Endothelial cell of hepatic sinusoid (primary cell): ENCODE results near the gene TBCD.

ENCODE experiments used
- in situ Hi-C: cut with HindIII; loops from 2 replicates; pipeline ENCODE4 v1.10.0; 2017; ENCODE audit warnings: low sequenced_read_pairs

The TBCD gene

DNA sequence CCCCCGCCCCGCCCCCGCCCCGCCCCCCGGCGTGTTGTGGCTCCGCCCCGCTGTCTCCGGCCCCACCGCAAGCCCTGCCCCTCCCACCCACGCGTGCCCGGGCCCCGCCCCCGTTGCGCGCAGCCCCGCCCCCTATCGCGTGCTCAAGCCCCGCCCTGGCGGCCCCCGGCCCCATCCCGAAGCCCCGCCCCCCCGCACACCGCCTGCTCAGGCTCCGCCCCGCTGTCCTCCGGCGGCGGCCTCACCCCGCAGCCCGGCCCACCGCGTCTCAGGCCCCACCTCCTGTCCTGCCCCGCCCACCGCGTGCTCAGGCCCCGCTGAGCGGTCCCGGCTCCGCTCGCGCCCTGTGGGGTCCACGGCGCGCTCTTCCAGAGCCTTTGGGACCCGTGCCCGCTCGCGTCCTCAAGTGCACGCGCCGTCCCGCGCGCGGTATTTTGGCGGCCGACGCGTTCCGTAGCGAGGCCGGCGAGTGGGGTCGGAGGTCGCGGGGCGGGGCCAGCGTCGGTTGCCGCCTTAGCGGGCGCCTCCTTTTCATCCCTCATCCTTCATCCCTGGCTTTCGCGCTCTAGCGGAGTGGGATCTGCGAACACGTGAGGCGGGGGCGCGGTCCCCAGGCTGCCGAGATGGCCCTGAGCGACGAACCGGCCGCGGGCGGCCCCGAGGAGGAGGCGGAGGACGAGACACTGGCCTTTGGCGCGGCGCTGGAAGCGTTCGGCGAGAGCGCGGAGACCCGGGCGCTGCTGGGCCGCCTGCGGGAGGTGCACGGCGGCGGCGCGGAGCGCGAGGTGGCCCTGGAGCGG, at the start of gene TBCD:
Gene TBCD, plus strand, starts transcription at position 495 of the 800 bp plus-strand sequence. Its CDS starts 129 bp downstream, at position 624.
- in situ Hi-C loops, result no loop called here

- in situ Hi-C loops, result no loop called here
Measured at GRCh38 chr17:82702231-82702927, 49.5 kb upstream of the TBCD start.

GRCh38 chr17:82703036-82703745, 48.7 kb upstream of the TBCD start:
- in situ Hi-C loops, result no loop called here

- in situ Hi-C loops, result no loop called here
Measured at GRCh38 chr17:82703935-82704865, 47.7 kb upstream of the TBCD start.

DNA sequence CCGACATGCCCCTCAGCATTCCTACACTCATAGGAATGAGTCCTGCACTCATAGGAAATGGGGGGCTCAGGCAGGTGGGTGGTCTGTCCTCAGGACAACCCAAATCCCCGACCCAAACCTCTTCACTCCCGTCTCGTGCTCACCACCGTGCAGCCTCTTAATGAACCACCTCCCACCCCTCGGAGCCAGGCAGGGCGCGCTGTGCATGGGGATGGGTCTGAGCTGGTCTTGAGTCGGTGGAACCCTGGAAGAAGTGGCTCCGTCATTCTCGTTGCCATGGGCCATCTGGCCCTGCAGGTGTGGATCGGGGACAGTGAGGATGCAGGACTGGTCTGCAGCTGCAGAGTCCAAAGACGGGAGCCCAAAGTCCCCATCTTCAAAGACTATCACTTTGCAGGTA, 47.0 kb upstream of the TBCD start:
- in situ Hi-C loops, result no loop called here

DNA sequence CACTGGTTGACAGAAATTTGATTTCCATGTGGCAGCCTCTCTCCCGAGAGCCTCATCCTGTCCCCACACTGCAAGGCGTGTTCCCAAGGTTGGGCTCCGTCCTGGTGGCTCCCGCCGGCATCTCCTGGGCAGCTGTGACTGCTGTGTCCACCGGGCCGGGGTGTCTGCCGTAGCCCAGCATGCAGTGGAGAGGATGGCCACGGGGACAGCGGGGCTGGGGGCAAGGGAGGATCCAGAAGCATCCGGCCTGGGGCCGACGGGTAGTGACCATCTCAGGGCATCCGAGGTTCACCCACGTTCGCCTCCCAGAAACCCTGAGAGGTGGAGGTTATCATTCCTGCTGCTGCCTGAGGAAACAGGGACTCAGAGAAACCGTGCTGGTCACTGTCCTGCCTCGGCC, 46.1 kb upstream of the TBCD start:
- in situ Hi-C loops, result no loop called here

GRCh38 chr17:82709024-82709675, 42.7 kb upstream of the TBCD start:
- in situ Hi-C loops, result no loop called here

DNA sequence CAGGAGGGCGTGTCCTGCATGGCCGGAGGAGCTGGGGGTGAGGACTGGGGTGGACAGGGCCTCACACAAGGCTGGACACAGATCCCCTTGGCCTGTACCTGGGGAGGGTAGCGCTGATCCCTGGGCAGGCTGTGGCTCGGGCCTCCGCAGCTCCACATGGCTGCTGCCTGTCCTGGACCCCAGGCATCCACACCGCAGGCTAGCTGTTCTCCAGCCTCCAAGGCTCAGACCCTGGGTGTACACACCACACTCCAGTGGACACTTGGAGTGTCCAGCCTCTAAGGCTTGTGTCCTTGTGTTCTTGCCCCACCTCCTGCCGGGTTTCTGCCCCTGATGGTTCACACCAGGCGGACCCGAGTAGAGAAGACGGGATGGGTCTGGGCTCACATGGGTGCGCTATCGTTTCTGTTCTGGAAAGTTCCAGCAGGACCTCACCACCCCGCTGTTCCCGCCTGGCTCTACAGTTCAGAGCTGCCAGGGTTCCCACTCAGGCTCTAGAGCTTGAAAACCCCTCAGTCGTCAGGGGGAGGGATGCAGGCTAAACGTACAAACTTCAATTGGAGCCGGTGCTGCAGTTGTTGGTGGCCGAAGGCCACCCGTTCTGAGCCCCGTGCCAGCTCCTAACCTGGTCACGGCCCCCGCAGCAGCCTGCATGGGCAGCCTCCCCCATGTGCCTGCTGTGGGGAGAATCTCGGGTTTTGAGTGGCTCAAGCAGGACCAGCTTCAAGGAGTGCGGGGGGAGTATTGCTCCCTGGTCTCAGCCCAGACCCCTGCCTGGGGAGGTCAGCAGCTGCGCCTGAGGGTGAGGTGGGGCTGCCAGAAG, 42.0 kb upstream of the TBCD start:
- in situ Hi-C loops, result no loop called here

- in situ Hi-C loops, result no loop called here
Measured at GRCh38 chr17:82710499-82711232, 41.2 kb upstream of the TBCD start.

GRCh38 chr17:82713071-82713723, 38.7 kb upstream of the TBCD start:
- in situ Hi-C loops, result no loop called here

- in situ Hi-C loops, result no loop called here
Measured at GRCh38 chr17:82716203-82717010, 35.5 kb upstream of the TBCD start, which contains the start of gene FN3KRP. FN3KRP (plus strand) TSS chr17:82716706; CDS start chr17:82716756, 50 bp downstream.

DNA sequence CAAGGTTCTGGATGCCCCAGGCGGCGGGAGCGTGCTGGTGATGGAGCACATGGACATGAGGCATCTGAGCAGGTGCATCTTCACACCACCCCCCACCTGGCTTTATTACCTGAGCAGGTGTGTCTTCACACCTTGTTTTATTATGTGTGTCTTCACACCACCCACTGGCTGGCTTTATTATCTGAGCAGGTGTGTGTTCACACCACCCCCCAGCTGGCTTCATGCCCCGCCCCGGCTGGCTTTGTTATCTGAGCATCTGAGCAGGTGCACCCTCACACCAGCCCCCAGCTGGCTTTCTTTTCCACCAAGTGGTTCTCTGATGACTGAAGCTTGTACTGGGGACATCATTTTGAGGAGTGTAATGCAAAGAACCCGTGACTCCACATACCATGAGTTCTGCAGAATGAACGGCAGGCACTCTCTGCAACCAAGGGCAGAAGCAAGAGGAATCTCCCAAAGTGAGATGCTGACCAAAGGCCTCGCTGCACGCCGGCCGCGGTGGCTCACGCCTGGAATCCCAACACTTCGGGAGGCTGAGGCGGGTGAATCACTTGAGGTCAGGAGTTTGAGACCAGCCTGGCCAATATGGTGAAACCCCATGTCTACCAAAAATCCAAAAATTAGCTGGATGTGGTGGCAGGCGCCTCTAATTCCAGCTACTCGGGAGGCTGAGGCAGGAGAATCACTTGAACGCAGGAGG, 32.7 kb upstream of the TBCD start:
- in situ Hi-C loops, result no loop called here

DNA sequence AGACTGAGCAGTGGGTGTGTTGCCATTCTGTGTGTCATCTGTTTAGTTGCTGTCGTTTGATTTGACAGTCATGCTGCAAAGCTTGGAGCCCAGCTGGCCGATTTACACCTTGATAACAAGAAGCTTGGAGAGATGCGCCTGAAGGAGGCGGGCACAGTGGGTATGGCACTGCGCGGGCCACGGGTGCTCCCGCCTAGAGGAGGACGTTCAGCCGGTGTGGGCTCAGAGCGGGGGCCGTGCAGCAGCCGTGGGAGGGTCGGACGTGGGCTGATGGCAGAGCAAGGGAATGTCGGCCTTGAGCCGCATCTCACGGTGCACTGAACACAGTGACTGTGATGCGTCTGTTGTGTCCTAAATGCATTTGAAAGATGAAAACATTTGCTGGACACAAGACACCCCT, 31.7 kb upstream of the TBCD start:
- in situ Hi-C loops, result no loop called here

DNA sequence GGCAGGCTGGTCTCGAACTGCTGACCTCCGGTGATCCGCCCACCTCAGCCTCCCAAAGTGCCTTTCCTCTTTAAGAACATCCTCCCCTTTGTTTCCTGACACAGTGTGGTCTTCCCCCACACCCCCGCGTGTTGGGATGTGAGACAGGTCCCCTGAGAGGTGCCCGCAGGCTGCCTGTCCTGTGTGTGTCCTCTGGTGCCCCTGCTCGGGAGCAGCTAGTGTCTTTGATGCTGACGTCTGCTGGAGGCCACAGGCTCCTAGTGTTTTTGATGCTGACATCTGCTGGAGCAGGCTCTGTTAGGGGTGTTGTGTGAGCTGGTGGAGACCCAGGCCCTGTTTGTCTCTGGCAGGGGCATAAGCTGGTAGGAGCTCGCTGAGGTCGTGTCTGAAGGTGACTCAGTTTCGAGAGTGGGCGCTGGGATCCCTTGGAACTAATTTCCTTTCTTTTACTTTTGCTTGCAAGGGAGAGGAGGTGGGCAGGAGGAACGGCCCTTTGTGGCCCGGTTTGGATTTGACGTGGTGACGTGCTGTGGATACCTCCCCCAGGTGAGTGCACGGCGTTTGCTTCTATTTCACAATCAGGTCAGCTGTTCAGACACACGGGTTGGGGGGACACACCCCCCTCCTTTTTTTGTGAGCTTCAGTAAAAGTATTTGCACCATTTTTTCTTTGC, 29.4 kb upstream of the TBCD start:
- in situ Hi-C loops, result no loop called here

GRCh38 chr17:82723169-82723807, 28.6 kb upstream of the TBCD start:
- in situ Hi-C loops, result no loop called here

DNA sequence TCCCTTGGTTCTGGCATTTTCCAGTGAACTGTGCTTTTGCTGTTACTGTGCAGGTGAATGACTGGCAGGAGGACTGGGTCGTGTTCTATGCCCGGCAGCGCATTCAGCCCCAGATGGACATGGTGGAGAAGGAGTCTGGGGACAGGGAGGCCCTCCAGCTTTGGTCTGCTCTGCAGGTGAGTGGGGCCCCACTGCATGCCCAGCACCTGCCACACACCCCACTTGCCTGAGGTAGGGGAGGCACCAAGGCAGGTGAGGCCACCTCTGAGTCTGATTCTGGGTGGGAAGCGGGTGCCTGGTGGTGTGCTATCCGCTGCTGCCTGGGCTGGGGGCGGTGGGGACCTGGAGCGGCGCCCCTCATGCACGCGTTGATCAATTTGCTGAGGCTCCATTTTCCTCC, 25.4 kb upstream of the TBCD start:
- in situ Hi-C loops, result no loop called here
